Liver (tissue), 2 donors: ENCODE data around the gene CFAP74.
A peak's percentile ranks its signal among the peaks of the same experiment; 100 is the strongest.

ENCODE experiments used
- REST ChIP-seq: IDR thresholded peaks from 2 replicates; pipeline ENCODE4 v1.6.1; 2016; ENCODE audit warnings: antibody characterized with exemption, mild to moderate bottlenecking
- TF ChIP-seq, protein P1 (sequence below): fragments of 150-350 bp; IDR thresholded peaks from 2 replicates; pipeline ENCODE4 v1.5.1; 2017; ENCODE audit warnings: improper control_type of control experiment, low read depth, low read length; ENCODE audit not compliant: missing input control
- donor health status: healthy.

GRCh38 chr1:2046953-2047748 lies 43.6 kb upstream of the CFAP74 start:
- TF ChIP-seq, protein P1, sequence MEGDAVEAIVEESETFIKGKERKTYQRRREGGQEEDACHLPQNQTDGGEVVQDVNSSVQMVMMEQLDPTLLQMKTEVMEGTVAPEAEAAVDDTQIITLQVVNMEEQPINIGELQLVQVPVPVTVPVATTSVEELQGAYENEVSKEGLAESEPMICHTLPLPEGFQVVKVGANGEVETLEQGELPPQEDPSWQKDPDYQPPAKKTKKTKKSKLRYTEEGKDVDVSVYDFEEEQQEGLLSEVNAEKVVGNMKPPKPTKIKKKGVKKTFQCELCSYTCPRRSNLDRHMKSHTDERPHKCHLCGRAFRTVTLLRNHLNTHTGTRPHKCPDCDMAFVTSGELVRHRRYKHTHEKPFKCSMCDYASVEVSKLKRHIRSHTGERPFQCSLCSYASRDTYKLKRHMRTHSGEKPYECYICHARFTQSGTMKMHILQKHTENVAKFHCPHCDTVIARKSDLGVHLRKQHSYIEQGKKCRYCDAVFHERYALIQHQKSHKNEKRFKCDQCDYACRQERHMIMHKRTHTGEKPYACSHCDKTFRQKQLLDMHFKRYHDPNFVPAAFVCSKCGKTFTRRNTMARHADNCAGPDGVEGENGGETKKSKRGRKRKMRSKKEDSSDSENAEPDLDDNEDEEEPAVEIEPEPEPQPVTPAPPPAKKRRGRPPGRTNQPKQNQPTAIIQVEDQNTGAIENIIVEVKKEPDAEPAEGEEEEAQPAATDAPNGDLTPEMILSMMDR = no peak
- peak; percentile 68 for TF ChIP-seq REST
